ENCODE results near the gene USP37. TPM values are rescaled to one million over a fixed set of nuclear protein-coding genes. Genes with fewer than 3 reads are reported as not detected.

USP37 gene
- total RNA-seq, 1 experiment from 2014 or later: 16.4 TPM

- Mint-ChIP-seq H3K36me3 (ENCODE audit: insufficient read depth, unreplicated experiment) (peaks cover 68% of the 10 kb centered on the region), H3K4me1 (ENCODE audit: insufficient read depth, unreplicated experiment) (no peaks in the 10 kb centered on the region), H3K9me3 (ENCODE audit: unreplicated experiment) (no peaks in the 10 kb centered on the region), H3K27me3 (ENCODE audit: insufficient read depth, unreplicated experiment) (no peaks in the 10 kb centered on the region), H3K4me3 (ENCODE audit: unreplicated experiment) (no peak overlapping the region), H3K27ac (ENCODE audit: low read depth, unreplicated experiment) (no peak overlapping the region)
- ChIA-PET CTCF (no interaction called here), POLR2A (interaction anchor here (0.5 kb wide), 1 partner anchor 14 kb away, joined by 5 read pairs; no protein-coding TSS in a partner anchor)
- no peak for DNase-seq (ENCODE audit: unreplicated experiment)
- intact Hi-C loops (cut with micrococcal nuclease): no loop called here
- no peak for TF ChIP-seq CTCF (IDR thresholded peaks at IDR 0.05; ENCODE audit: unreplicated experiment)
- no TSS peak for BruUV-seq (replicated peaks)
Measured at GRCh38 chr2:218547978-218548377, 20.2 kb downstream of the USP37 start.

GRCh38 chr2:218547511-218547910, 20.6 kb downstream of the USP37 start:
- Mint-ChIP-seq H3K36me3 (ENCODE audit: insufficient read depth, unreplicated experiment) (peaks cover 63% of the 10 kb centered on the region), H3K4me1 (ENCODE audit: insufficient read depth, unreplicated experiment) (no peaks in the 10 kb centered on the region), H3K9me3 (ENCODE audit: unreplicated experiment) (no peaks in the 10 kb centered on the region), H3K27ac (ENCODE audit: low read depth, unreplicated experiment) (no peak overlapping the region), H3K27me3 (ENCODE audit: insufficient read depth, unreplicated experiment) (no peaks in the 10 kb centered on the region), H3K4me3 (ENCODE audit: unreplicated experiment) (no peak overlapping the region)
- TF ChIP-seq CTCF (IDR thresholded peaks at IDR 0.05; ENCODE audit: unreplicated experiment): no peak
- no TSS peak for BruUV-seq (replicated peaks)
- DNase-seq (ENCODE audit: unreplicated experiment): no peak
- ChIA-PET POLR2A (interaction anchor here (0.5 to 1.0 kb wide), 2 partner anchors 14 to 67 kb away, joined by 4 to 5 read pairs; no protein-coding TSS in a partner anchor), CTCF (no interaction called here)
- intact Hi-C loops (cut with micrococcal nuclease): no loop called here

GRCh38 chr2:218546012-218546411, 22.1 kb downstream of the USP37 start:
- no peaks in the 10 kb centered on the region for H3K9me3 Mint-ChIP-seq (ENCODE audit: unreplicated experiment)
- CTCF ChIA-PET: interaction anchor here (1.0 kb wide), 1 partner anchor 80 kb away, joined by 3 read pairs; no protein-coding TSS in a partner anchor

GRCh38 chr2:218540015-218540414, 28.1 kb downstream of the USP37 start:
- CTCF ChIA-PET: no interaction called here
- intact Hi-C loops (cut with micrococcal nuclease): no loop called here
- peaks cover 70% of the 10 kb centered on the region for H3K36me3 Mint-ChIP-seq (ENCODE audit: insufficient read depth, unreplicated experiment)
- TF ChIP-seq CTCF (IDR thresholded peaks at IDR 0.05; ENCODE audit: unreplicated experiment): no peak
- H3K9me3 Mint-ChIP-seq (ENCODE audit: unreplicated experiment): no peaks in the 10 kb centered on the region
- DNase-seq (ENCODE audit: unreplicated experiment): no peak
- no peak overlapping the region for H3K27ac Mint-ChIP-seq (ENCODE audit: low read depth, unreplicated experiment)
- BruUV-seq (replicated peaks): no TSS peak
- no peaks in the 10 kb centered on the region for H3K27me3 Mint-ChIP-seq (ENCODE audit: insufficient read depth, unreplicated experiment)
- no peaks in the 10 kb centered on the region for H3K4me1 Mint-ChIP-seq (ENCODE audit: insufficient read depth, unreplicated experiment)
- no peak overlapping the region for H3K4me3 Mint-ChIP-seq (ENCODE audit: unreplicated experiment)
- POLR2A ChIA-PET: no interaction called here

More at GRCh38 chr2:218546012-218546411, 22.1 kb downstream of the USP37 start:
- no peak overlapping the region for H3K4me3 Mint-ChIP-seq (ENCODE audit: unreplicated experiment)
- peaks cover 68% of the 10 kb centered on the region for H3K36me3 Mint-ChIP-seq (ENCODE audit: insufficient read depth, unreplicated experiment)
- no peak for TF ChIP-seq CTCF (IDR thresholded peaks at IDR 0.05; ENCODE audit: unreplicated experiment)
- DNase-seq (ENCODE audit: unreplicated experiment): no peak
- no TSS peak for BruUV-seq (replicated peaks)
- H3K27me3 Mint-ChIP-seq (ENCODE audit: insufficient read depth, unreplicated experiment): no peaks in the 10 kb centered on the region
- H3K4me1 Mint-ChIP-seq (ENCODE audit: insufficient read depth, unreplicated experiment): no peaks in the 10 kb centered on the region
- POLR2A ChIA-PET: no interaction called here
- H3K27ac Mint-ChIP-seq (ENCODE audit: low read depth, unreplicated experiment): no peak overlapping the region
- intact Hi-C loops (cut with micrococcal nuclease): no loop called here
